RPMI8226 (cell line): ENCODE data around the gene RBMS2.
A peak's percentile ranks its signal among the peaks of the same experiment; 100 is the strongest.

Experiments
- DNase-seq: peaks from one replicate; pipeline ENCODE4 v3.0.0-alpha.2; 2015

The RBMS2 gene

GRCh38 chr12:56589783-56590182 is 68.2 kb downstream of the RBMS2 start:
- DNase-seq, result no peak

GRCh38 chr12:56590237-56590830 is 68.7 kb downstream of the RBMS2 start:
- peak; percentile 62 for DNase-seq

GRCh38 chr12:56591126-56591525 is 69.5 kb downstream of the RBMS2 start:
- DNase-seq, result no peak

GRCh38 chr12:56591961-56592360 is 70.3 kb downstream of the RBMS2 start:
- no peak for DNase-seq

- peak; percentile 61 for DNase-seq
These were observed 72.4 kb downstream of the RBMS2 start for GRCh38 chr12:56593909-56594621.

GRCh38 chr12:56596815-56597214 is 75.2 kb downstream of the RBMS2 start:
- DNase-seq, result no peak

GRCh38 chr12:56599041-56599440 is 77.4 kb downstream of the RBMS2 start:
- DNase-seq, result no peak

GRCh38 chr12:56599797-56600196 is 78.2 kb downstream of the RBMS2 start:
- no peak for DNase-seq

GRCh38 chr12:56600753-56601152 is 79.1 kb downstream of the RBMS2 start:
- DNase-seq, result no peak

- peak; percentile 29 for DNase-seq
These were observed 79.9 kb downstream of the RBMS2 start for GRCh38 chr12:56601503-56601902.

- no peak for DNase-seq
These were observed 80.6 kb downstream of the RBMS2 start for GRCh38 chr12:56602239-56602638.

- DNase-seq, result no peak
These were observed 82.7 kb downstream of the RBMS2 start for GRCh38 chr12:56604355-56604754.

- no peak for DNase-seq
These were observed 93.0 kb downstream of the RBMS2 start for GRCh38 chr12:56614627-56615026.

GRCh38 chr12:56616244-56616643 is 94.6 kb downstream of the RBMS2 start:
- no peak for DNase-seq

- no peak for DNase-seq
These were observed 95.3 kb downstream of the RBMS2 start for GRCh38 chr12:56616925-56617324.

GRCh38 chr12:56622535-56622934 is 100.9 kb downstream of the RBMS2 start:
- no peak for DNase-seq

GRCh38 chr12:56626701-56627100 is 105.1 kb downstream of the RBMS2 start:
- DNase-seq, result no peak

- peak; percentile 85 for DNase-seq
These were observed 107.2 kb downstream of the RBMS2 start for GRCh38 chr12:56628671-56629458.

GRCh38 chr12:56629459-56630179 is 108.0 kb downstream of the RBMS2 start:
- DNase-seq, result peak; percentile 45

- peak; percentile 91 for DNase-seq
These were observed 108.6 kb downstream of the RBMS2 start, which contains the start of gene BAZ2A for GRCh38 chr12:56630180-56630632. TSS of gene BAZ2A (minus strand) at chr12:56630326. CDS start at chr12:56617530, 12,796 bp downstream.

- peak; percentile 77 for DNase-seq
These were observed 110.4 kb downstream of the RBMS2 start for GRCh38 chr12:56631790-56632700.
